ENCODE measurements around the gene UBE2D3.

The UBE2D3 gene

GRCh38 chr4:102758241-102759160 is 68.8 kb downstream of the UBE2D3 start:
- in situ Hi-C loops (cut with MboI; ENCODE audit: low sequenced_read_pairs), result no loop called here

GRCh38 chr4:102757681-102758080 is 69.7 kb downstream of the UBE2D3 start:
- in situ Hi-C loops (cut with MboI; ENCODE audit: low sequenced_read_pairs), result no loop called here

DNA sequence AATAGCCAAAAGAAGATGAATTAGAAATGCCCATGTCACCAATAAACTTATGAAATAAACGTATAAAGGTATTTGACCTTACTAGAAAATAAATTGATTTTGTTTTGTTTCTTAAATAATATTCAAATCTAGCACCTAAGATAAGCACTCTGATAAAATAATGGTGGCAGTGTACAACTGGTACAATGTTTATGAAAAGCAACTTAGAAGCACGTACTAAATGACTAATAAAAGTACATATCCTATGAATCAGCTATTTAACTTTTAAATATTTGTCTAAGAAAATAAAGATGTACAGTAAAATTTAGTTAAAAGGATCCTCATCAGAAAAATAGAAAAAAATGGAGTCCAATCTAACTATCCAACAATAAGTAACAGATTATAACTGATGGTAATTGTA is 73.3 kb downstream of the UBE2D3 start:
- in situ Hi-C loops (cut with MboI; ENCODE audit: low sequenced_read_pairs), result no loop called here

- in situ Hi-C loops (cut with MboI; ENCODE audit: low sequenced_read_pairs), result no loop called here
Observed at GRCh38 chr4:102751941-102752340, 75.4 kb downstream of the UBE2D3 start.

All from hTERT RPE-1 (cell line).